Fibroblast of the aortic adventitia (primary cell): ENCODE results near the gene SRR. TPM values are rescaled to one million over a fixed set of nuclear protein-coding genes. Genes with fewer than 3 reads are reported as not detected.

Experiments
- DNase-seq: peaks from one replicate; pipeline ENCODE4 v3.0.0-alpha.2; 2010; ENCODE audit warnings: low read depth
- H3K4me3 ChIP-seq: 2 replicates; pipeline ENCODE4 v1.5.1; 2011; ENCODE audit warnings: low read depth, mild to moderate bottlenecking, control low read depth, low read length, moderate library complexity
- total RNA-seq: library from RNA; depleted of rRNA; stranded (reverse); fragments of >200 nt; gene quantifications from 2 replicates; pipeline ENCODE4 v1.2.3, GENCODE V29; 2012; ENCODE audit warnings: low replicate concordance
- TF ChIP-seq, protein P1 (sequence below): IDR thresholded peaks from 2 replicates; pipeline ENCODE4 v1.5.1; 2011; ENCODE audit warnings: mild to moderate bottlenecking, low read length, control low read depth, inconsistent platforms; ENCODE audit not compliant: insufficient read depth

SRR gene
- total RNA-seq, 1 donor = 29.4 TPM

DNA sequence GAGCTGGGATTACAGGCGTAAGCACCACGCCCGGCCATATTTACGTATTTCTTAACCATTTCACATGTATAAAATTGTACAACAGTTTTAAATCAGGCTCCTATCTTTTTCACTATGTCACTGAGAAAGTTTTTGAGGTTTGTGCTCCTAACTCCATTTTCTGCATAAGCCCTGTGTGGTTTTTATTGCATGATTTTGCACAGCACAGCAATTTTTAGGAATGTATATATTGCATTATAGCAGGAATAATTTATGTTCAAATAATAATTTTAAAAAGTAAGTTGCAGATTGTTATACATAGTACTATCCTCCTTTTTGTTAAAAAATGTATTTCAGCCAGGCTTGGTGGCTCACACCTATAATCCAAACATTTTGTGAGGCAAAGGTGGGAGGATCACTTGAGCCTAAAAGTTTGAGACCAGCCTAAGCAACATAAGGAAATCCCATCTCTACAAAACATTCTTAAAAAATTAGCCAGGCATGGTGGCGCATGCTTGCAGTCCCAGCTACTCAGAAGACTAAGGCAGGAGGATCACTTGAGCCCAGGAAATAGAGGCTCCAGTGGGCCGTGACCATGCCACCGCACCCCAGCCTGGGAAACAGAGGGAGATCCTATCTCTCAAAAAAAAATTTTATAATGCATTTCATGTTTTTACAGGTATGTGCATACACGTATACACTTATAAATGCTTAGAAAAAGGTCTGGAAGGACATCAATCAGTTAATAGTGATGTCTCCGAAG lies 26.1 kb upstream of the SRR start:
- TF ChIP-seq, protein P1, sequence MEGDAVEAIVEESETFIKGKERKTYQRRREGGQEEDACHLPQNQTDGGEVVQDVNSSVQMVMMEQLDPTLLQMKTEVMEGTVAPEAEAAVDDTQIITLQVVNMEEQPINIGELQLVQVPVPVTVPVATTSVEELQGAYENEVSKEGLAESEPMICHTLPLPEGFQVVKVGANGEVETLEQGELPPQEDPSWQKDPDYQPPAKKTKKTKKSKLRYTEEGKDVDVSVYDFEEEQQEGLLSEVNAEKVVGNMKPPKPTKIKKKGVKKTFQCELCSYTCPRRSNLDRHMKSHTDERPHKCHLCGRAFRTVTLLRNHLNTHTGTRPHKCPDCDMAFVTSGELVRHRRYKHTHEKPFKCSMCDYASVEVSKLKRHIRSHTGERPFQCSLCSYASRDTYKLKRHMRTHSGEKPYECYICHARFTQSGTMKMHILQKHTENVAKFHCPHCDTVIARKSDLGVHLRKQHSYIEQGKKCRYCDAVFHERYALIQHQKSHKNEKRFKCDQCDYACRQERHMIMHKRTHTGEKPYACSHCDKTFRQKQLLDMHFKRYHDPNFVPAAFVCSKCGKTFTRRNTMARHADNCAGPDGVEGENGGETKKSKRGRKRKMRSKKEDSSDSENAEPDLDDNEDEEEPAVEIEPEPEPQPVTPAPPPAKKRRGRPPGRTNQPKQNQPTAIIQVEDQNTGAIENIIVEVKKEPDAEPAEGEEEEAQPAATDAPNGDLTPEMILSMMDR = no peak
- no peak overlapping the region for H3K4me3 ChIP-seq
- no peak for DNase-seq

DNA sequence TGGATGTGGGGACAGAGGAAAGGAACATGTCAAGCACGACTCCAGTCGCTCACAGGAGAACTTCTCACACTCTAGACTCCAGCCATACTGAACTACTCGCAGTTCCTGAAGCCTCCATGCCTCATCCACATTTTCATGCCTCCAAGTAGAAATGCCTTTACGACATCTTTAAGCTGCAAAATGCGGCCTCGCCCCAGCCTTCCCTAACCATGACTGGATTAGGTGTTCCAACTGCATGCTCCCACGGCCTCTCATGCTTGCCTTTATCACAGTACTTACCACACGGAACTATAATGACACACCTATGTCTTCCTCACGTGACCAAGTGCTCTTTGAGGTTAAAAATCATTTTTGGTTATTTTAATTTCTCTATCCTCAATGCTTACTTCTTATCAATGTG lies 24.0 kb upstream of the SRR start:
- no peak for DNase-seq
- TF ChIP-seq, protein P1 = no peak
- no peak overlapping the region for H3K4me3 ChIP-seq

DNA sequence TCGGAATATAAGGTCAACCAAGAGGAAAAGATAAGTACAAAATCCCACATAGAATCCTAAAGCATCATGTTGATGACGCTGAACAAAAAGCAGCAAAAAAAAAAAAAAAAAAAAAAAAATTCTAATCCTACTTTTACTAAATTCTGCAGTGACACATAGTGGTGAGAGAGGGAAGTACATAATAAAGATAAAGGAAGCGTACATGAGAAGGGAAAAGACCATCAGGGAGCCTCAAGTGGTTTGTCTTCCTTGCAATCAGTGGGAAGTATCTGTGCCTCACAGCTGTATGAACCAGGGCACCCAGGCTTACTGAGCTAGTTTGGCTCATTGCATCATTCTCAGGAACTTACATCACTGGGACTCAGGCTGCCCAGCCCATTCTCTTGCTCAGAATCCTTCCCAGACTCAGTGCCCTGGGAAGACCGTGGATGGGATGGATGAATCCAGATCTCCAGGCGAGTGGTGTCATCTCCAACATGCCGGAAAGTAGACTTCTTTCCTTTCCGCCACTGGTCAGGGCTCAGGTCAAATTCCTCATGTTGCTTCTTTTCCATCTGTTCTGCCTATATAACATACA lies 21.4 kb upstream of the SRR start:
- TF ChIP-seq, protein P1 = peak; percentile 55
- peak; percentile 93 for DNase-seq
- no peak overlapping the region for H3K4me3 ChIP-seq

DNA sequence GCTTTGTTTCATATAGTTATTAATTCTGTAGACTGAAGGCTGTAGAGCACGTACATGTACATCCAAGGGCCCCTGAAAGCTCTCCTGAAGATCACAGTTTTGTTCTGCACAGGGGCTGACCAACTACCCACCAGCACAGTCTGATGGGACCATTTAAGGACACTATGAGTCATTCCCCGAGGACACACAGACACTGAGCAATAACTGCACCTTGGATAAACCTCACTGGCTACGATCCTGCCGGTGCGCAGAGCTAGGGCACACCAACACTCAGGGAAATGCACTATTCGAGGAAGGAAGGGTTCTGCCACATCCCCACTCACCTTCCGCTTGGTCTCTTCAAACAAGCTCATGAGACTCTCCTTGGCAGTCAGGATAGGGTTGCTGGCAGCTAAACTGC lies 20.4 kb upstream of the SRR start:
- TF ChIP-seq, protein P1 = no peak
- no peak for DNase-seq
- no peak overlapping the region for H3K4me3 ChIP-seq

DNA sequence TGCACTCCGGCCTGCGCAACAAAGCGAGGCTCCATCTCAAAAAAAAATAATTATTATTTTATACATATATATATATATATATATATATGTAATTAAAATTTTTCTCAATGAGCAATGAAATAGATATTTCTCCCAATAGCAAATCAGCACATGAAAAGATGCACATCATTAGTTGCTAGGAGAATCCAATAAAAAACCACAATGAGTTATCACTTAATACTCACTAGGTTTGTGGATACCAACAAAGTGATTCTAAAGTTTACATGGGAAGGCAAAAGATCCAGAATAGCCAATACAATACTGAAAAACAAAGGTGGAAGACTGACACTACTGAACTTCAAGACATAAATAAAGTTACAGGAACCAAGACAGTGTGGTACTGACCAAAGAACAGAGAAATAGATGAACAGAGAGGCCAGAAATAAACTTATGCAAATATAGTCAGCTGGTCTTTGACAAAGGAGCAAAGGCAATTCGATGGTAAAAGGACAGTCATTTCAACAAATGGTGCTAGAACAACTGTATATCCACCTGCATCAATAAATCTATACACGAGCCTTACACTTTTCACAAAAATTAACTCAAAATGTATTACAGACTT lies 13.8 kb upstream of the SRR start:
- DNase-seq = no peak
- TF ChIP-seq, protein P1 = no peak
- no peak overlapping the region for H3K4me3 ChIP-seq

DNA sequence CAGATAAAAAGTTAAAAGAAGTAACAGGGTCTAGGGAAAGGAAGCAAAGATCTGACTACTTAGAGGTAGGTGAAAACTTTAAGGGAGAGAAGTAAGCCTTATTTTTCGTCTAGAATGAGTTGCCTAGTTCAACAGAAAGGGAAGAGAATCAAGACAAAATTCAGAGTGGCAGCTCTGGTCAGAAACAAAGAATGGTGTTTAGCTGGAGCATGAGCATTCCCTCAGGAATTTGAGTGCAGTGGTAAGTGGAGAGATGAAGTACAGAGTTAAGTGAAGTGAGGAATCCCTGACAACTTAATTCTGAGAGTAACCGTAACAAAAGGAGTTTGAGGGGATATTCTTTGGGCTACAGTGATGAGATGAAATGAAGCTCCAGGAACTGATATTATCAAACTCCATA lies 11.7 kb upstream of the SRR start:
- TF ChIP-seq, protein P1 = no peak
- no peak for DNase-seq
- H3K4me3 ChIP-seq = no peak overlapping the region
